HG03354 (cell line): ENCODE measurements around the gene SMIM33.
"Not testable (repeated sequence)": the region's sequence is repeated elsewhere in the genome, so short reads cannot be mapped to it uniquely, and the experiment has no call there.

Experiments
- ATAC-seq: cut with Tn5 transposase; IDR thresholded peaks from one replicate; pipeline ENCODE4 v1.9.1; 2021; ENCODE audit warnings: mild to moderate bottlenecking; ENCODE audit not compliant: unreplicated experiment, poor library complexity, severe bottlenecking

SMIM33 gene

DNA sequence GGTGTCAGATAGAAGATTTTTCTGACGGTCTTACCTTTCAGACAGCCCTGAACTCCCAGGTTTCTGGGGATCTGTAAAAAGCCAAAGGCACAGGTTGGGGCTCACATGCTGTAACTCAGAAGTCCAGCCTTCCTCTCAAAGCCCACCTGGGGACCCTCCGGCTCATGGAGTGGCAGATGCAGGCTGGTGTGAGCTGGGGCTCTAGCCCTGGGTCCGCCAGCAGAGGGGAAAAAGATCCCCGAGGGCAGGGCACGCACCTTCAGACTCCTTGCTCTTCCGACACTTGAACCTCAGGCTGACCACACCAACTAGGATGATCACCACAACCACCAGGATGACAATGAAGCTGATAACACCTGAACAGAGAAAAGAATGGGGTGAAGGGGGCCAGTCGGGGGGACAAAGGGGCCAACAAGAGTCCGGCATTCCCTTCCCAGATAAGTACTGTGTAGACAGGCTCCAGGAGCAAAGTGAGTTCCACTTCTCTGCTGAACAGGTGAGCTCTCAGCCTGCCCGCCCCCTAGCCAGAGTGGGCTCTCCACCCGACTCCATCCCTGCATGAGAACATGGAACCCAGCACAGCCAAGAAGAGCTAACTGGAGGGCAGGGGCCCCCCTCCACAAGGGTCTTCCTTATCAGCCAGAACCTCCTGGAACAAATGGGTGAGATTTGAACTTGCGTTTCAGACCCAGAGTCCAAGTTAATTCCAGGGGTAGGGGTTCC lies 16.1 kb upstream of the SMIM33 start:
- no peak for ATAC-seq

DNA sequence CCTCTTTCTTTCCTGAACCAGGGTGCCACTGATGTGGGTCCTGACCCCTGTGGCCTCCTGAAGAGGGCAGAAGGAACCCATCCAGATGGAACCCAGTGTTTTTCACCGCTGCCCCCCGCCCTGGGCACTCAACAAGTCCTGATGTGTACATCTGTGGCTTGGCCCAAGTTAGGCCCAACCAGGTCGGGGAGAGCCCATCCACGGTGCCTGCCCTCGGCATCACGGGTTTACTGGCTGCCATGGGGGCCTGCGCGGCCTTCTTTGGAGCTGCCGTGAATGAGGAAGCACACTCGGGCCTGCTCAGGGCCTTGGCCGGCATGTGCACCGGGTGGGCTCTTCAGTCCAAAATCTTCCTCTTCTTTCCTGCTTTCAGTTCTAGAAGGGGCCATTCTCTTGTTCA lies 14.0 kb upstream of the SMIM33 start:
- ATAC-seq, result no peak

DNA sequence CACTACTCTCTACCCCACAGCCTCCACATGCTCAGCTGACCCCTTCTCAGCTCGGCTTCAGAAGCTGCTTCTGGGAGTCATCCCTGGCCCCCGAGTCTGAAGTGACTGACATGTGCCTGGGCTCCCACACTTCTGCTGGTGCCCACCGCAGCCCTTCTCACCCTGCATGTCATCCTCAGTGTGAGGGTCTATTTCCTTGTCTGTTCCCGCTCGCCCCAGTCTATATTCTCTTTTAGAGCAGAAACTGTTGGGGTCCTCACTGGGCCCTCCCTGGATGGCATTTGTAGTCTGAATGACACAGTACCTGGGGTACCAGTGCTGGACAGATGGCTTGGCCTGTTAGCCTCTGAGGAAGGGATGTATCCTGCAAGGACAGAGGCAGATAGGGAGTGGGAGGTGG lies 13.6 kb upstream of the SMIM33 start:
- ATAC-seq, result no peak

DNA sequence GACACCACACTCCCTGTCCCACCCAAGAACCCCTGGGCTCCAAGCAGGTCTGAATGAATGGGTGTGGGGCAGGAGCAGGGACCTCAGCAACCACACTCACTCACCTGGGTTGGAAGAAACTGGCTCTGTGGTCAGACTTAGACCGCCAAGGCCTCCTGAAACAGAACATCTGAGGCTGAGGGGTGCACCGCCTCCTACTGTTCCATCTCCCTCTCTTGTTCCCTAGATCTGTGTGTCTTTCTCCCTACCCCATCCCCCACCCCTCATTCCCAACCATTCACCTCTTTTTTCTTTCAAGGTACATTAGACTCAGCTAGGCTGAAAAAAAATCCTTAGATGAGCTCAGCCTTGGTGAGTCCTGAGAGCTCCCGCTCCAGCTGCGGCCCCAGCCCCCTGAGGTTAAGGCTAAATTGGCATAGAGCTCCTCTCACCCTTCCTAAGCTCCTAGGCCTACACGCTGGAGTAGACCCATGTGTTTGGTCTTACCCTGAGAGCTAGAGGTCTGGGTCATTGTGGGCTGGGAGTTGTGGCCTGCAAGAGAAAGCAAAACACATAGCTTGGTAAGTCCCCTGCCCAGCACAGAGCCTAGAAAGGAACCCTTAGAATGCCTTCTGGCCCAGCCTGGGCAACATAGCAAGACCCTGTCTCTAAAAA lies 13.0 kb upstream of the SMIM33 start:
- ATAC-seq, result peak; percentile 36

DNA sequence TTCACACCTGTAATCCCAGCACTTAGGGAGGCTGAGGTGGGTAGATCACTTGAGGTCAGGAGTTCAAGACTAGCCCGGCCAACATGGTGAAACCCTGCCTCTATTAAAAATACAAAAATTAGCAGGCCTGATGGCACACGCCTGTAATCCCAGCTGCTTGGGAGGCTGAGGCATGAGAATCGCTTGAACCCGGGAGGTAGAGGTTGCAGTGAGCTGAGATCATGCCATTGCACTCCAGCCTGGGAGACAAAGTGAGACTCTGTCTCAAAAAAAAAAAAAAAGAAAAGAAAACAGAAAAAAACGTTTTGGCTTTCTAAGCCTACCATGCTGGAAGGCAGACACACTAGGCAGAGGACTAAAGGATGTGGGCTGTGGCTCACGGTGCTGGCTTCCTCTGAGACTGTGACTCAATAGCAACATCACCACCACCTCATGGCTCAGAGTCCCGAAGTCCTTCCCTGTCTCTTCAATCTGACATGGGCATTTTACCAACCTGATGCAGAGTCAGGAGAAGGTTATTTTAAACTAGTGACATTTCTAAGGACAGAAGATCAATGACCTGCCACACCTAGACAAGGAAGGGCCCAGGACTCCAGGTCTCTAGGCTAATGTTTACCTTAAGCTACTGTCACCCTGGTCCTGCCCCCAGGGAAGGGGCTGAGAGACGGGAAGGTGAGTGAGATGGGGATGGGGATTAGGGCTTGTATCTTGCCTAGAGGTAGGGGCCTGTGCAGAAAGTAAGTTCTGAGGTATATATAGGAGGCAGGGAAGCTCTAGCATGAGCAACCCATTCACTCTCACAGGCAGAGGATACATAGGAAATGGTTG lies 12.0 kb upstream of the SMIM33 start:
- peak; percentile 72 for ATAC-seq

DNA sequence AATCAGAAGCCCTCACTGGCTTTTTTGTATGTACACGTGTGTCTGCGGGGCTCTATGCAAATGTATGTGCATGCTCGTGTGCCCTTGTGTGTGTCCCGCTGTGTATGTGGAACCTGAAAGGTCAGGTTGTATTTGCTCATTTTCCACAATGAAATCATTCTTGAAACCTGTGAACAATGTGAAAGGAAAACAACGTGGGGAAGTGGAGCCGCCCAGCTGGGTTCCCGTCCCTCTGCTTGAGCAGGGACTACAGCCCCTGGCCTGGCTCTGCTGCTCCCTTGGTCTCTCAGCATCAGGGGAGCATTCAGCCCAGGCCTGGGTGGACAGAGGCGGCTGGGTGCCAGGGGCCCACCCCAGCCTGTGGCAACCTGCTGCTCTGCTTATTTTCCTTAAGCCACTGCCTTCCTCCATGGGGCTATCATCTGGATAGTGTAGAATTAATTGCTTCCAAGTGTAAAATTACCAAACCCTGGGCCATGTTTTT lies 11.3 kb upstream of the SMIM33 start:
- ATAC-seq, result peak; percentile 39

DNA sequence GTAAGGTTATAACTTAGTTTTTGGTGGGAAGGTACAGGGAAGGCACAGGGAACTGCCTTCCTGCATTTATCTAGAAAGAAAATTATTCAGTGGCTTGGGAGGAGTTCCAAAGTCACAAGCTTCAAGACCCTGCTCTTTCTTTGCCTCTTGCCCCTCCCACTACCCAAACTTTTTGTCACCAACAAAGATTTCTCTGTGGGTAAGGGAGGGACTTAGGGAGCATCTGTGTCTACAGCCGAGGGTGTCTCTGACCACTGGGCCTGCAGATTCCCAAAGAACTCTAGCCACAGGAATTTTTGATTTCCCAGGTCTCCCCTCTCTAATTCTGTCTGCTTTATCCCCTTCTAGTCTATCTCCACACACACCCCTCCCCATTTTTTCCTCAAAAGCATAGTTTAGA lies 10.3 kb upstream of the SMIM33 start:
- no peak for ATAC-seq

DNA sequence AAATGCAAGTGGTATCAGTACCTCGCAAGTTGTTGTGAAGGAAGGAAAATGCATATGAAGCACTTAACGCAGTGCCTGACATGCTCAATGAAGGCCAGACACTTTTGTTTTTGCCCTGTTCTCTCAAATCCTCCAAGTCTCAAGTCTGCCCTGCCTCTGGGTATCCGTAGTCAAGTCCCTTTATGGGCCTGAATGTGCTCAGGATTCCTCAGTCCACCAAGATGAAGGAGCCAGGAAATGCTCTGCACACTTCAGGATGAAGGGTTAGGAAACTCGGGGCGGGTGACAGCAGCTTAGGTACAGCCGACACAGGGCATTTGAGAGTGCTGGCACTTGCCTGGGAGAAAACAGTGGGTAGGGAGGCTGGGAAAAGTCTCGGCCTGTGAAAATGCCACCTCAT lies 9.6 kb upstream of the SMIM33 start:
- no peak for ATAC-seq

DNA sequence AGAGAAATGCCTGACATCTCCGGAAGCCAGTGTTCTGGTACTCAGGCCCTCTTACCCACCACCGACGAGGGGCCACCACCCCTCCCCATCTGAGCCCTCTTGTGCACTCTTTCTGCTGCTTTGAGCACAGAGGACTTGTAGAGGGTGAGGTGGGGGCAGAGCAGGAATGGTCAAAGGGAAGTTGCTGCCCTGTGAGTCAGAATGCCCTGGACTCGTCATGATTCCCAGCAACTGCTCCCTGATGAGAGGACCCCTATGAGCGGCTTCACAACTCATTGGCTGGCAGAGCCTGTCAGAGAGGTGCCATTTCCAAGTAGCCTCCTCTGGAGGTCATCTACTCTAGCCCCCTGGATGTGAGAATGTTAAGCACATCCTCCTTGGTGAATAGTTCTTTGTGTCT lies 9.1 kb upstream of the SMIM33 start:
- no peak for ATAC-seq

DNA sequence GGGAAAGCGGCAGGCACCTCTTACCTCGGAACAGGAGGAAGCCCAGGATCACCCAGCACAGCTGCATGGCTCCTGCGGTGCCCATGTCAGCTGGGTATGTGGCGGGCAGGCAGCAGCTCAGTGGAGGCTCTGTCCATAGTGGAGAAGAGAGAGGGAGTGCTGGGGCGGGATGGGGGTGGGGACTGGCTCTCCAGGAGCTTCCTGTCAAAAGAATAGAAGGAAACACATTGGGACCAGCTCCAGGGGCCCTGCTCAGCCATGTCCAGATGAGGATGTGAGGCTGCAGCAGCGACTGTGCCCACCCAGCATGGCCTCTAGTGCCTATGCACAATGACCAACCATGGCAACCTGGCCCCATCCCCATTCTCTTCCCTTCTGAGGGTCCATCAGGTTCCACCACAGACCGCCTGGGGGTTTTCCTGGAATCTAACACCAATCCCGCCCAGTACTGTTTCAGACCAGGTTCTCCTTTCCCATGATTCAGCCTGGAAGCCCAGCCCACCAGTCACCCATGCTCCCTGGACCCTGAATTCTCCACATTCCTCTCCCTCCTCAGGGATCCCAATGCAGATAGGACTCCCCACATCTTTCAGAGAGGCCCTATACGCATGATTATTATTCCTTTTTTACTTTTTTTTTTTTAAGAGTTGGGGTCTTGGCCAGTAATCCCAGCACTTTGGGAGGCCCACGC lies 8.1 kb upstream of the SMIM33 start, which contains the start of gene ECSCR:
Gene ECSCR, minus strand, starts transcription at position 158 of the 691 bp plus-strand sequence. Its CDS starts 73 bp downstream, at position 85.
- ATAC-seq, result no peak

DNA sequence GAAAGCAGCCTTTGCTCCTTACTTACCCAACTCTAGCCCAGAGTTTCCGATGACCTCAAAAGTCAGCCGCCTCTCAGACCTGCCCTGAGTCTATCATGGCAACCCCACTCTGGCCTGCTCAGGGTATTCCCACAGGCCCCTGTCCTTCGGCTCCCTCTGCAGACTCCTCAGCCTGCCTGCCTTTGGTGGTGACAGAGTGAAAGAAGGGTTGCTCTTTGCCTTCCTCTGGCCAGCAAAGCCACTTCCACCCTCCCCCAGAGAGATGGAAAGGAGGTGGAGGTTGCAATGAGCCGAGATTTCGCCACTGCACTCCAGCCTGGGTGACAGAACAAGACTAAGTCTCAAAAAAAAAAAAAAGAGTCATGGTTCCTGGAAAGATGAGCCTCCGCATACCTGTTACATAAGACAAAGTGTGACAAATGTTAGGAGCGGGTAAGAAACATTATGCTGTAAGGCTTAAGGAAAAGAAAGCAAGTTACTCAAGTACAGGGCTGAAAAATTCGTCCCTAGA lies 2.3 kb upstream of the SMIM33 start:
- no peak for ATAC-seq

DNA sequence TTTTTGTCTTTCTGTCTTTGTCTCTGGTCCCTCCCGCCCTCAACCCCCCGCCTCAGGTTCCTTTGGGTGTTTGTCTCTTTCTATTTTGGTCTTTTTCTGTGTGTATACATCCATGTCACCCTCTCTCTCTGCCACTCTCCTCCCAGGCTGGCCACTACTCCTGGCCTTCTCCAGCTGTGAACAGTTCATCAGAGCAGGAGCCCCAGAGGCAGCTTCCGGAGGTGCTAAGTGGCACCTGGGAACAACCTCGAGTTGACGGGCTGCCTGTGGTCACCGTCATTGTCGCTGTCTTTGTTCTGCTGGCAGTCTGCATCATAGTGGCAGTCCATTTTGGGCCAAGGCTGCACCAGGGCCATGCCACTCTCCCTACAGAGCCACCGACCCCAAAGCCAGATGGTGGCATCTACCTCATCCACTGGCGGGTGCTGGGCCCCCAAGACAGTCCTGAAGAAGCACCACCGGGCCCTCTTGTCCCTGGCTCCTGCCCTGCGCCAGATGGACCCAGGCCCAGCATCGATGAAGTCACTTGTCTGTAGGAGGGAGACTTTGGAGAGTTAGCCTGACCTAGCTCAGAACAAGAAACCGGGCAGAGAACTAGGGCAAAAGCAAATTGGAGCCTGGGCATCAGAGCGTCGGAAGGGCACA lies 1.7 kb downstream of the SMIM33 start:
- no peak for ATAC-seq

DNA sequence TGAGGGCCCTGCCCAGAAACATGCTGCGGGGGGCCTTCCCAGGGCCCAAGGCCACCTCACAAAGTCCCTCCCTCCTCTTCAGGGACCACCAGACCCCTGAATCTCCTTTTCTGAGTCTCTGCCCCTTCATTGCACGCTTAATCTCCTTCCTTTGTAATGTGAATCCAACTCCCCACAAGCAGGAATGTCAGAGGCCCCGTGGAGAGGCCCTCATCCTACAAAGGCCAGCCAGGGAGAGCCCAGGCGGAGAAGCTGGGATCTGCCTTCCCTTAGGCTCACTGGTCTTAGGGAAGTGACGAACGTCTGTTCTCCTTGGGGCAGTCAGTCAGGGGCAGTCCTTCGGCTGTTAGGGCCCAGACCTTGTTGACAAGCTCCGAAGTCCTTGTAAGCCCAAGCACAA lies 2.3 kb downstream of the SMIM33 start:
- no peak for ATAC-seq

DNA sequence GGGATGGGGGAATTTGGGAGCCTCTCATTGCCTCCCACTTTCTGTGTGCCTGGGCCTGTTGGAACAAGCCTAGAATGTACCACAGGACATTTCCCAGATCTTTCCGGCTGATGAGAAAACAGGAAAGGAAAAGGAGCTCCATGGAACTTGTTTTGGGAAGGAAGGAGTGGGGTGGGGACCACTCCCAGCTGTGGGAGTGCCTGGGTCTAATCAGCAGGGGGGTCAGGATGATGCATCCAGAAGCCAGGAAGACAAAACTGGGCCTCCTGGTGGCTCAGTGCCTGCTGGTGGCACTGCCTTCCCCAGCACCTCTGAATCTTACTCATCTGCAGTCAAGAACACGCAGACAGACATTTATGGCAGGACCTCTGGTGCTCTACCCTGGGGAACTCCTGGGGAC lies 2.8 kb downstream of the SMIM33 start:
- ATAC-seq, result no peak

DNA sequence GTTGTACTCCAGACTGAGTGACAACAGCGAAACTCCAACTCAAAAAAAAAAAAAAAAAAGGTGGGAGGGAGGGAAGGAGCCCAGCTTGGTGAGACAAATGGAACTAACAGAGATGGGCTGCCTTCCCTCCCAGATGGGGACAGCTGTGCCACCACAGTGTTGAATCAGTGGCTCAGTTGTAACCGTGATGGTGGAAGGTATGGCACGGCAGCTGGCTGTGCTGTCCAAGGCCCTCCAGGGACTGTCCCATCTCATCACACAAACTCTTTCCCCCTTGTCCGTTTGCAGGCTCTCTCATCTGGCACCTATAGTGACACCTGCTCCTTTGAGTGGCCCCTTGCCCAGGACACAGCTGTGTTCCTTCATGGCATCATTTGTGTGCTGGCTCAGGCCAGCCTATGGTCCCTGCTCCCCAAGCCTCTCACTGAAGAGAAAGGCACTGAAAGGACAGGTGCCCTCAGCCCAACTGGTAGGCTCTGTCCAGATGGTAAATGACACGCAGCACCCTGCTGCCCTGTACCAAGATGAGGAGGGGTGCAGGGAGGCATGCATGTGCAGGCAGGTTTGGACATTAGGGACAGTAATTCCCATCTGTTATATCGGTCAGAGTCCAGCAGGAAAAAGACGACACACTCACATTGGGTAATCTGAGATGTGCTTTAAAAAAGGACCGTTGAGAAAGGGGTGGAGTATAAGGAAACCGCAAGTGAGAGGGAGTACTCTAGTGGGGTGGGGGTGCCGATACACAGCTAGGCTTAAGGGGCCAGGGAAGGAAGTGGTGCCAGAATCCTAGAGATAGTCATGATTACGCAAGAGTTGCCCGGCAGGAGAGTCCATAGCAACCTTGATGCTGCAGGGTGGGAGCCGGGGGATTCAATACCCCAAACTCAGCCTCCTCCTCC lies 4.3 kb downstream of the SMIM33 start:
- ATAC-seq, result no peak

DNA sequence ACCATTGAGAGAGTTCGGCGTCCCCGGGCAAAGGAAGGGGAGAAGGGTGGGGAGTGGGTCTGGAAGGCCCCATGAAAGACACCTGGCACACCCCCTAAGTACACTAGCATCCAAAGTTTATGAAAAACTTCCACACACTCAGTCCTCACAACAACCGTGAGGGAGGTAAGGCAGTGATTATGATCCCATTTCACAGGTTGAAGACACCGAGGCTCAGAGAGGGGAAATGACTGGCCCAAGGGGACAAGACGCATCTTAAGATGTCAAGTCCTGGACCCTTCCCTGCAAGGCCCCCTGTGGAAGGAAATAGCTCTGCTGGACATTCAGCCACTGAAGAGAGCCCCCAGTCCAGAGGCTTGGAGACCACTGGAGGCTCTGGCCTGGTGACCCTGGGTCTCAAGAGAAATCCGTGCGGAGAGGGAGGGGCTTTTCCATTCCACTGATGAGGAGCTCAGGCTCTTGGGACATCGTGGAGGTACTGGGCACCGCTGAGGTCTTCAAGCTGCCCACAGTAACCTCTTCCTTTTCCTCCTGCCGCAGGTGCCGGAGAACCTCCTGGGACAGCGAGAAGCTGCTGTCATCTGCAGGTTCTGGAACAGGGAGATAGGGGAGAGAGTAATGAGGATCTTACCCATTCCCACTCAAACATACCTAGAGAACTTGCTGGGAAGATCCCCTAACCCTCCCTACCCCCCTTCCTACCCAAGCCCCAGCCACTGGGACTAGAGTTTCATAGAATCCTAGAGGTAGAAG lies 5.2 kb downstream of the SMIM33 start:
- no peak for ATAC-seq

DNA sequence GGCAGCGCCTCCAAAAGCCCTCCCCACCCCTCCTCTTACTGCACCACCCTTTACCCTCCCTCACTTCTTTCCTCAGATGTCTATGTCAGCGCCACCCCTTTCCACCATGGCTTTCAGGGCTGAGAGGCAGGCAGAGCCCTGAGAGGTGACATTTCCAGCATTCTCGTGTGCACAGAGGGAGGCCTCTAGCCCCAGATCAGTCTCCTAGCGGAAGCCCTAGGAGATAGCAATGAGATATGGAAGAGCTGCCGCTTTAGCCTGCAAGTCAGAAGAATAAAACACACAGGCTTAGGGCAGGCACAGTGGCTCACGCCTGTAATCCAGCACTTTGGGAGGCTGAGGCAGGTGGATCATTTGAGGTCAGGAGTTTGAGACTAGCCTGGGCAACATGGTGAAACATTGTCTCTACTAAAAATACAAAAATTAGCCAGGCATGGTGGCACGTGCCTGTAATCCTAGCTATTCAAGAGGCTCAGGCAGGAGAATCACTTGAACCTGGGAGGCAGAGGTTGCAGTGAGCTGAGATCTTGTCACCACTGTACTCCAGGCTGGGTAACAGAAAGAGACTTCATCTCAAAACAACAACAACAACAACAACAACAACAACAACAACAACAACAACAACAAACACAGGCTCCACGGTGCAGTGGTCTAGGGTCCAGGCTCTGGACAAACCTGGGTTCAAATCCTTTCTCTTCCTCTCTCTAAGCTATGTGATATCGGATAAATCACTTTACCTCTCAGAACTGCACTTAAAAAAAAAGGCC lies 8.0 kb downstream of the SMIM33 start:
- not testable (repeated sequence) for ATAC-seq
